KG1 (cell line): Measurements from ENCODE around the gene FAM174A.
"Not testable (repeated sequence)": the region's sequence is repeated elsewhere in the genome, so short reads cannot be mapped to it uniquely, and the experiment has no call there.

ENCODE experiments used
- DNase-seq: peaks from one replicate; lab custom pipeline; 2025; lab: John Stamatoyannopoulos, UW

FAM174A gene

DNA sequence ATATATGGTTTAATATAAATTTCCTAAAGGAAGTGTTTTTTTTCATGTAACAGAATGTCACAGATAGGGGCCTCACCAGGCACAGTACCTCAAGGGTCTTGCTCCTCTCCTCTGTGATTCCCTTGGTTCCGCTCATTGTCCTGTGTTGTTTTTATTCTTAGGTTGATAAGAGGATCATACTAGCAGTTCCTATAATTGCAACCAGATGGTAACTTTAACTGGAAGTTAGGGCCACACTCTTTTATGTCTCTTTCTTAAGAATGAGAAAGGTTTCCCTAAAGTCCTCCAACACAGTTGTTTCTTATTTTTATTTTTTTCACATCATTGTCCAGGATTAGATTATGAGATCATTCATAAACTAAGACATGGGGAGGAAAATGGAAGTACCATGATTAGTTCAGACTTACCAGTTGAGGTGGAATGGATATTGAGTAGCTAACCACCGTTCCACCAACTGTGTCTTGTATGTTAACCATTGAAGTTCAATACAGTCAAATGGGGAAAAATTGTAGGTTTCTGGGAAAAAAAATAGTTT, 41.1 kb downstream of the FAM174A start:
- DNase-seq: no peak

DNA sequence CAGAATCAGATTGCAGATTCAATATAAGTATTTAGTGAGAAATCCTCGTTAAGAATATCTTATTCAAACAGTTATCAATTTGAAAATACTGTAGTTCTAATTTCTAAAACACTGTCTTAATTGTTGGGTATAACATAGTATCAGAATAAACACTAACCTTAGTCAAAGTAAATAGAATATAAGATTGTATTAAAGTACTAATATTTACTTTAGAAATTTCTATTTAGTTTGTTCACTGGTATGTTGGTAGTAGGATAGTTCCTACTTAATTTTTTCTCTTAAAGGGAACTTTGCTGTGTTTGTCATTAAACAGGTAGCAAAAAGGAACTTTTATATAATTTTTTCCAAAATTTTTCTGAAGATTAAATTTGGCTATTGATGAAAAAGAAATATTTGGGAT, 42.3 kb downstream of the FAM174A start:
- DNase-seq: no peak

DNA sequence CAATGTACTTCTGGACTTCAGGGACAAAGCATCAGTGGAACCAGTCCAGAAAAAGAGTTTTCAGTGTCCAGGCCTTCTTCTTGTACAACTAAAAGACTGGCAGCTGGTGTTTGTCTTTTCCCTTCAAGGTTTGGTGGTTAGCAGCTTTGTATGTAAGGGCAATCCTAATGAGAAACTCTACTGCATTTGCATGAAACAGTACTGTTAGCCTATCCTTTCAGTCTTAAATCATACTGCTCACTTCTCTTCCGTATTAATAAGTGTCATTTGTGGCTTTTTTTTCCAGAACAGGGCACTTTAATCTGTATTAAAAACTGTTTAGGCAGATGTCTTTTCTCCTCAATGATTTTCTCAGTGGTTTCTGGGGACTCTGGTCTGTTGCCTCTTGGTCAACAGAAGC, 48.9 kb downstream of the FAM174A start:
- no peak for DNase-seq

DNA sequence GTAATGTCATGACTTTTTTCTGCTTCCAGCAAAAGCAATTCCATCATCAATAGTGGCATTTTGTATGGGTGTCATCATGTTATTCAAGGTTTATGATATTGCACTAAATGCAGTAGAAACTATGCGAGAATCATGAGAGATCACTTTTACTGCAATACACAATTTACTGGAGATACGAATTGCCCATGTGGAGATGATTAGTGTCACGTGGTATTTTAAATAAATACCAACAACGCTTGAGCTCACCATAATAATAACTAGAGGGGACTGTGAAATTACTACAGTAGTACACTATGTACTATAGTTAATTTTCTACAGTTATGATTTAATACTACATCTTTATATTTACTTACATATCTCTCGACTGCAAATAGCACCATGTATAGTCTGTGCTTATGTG, 49.7 kb downstream of the FAM174A start:
- DNase-seq: no peak

DNA sequence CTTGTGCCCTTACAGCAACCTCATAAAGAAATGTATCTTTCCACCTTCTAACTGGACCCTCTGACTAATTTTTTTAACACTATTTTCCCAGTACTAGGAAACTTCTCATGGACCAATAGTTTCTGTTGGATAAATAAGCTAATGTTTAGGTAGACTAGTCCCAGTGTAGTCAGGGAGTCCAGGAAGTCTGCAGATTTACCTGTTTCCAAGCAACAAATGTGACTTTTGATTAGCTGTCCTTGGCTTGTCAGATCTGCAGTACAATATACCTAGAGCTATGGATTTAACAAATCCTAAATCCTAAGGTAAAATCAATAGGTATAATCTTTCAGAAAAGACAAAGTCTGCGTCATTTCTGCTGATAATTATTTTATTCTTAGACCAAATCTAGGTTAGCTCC, 55.7 kb downstream of the FAM174A start:
- DNase-seq: no peak

DNA sequence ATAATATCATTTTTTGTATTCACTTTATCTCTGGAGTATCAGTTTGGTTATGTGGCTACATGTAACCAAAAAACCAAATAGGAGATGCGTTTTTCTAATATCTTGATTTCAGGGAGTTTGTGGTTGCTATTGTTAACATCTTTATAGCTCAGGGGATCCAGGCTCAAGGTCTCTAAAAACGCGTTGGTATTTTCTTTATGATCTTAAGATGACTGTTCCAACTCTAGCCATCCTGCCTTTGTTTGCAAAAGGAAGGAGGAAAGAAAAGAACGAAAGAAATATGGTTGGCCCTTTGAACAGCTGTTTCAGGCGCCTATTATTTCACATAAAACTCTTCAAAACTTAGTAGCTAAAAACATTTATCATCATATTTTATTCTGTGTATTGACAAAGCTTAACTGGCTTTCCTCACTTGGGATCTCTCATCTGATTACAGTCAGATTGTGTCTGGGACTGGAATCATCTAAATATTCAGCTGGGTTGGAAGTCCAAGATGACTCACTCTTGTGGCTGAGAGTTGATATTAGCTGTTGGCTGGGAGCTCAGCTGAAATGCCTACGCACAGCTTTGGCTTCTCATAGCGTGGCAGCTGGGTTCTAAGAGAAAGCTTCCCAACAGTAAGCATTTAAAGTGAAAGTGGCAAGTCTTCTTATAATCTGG, 60.1 kb downstream of the FAM174A start:
- no peak for DNase-seq

DNA sequence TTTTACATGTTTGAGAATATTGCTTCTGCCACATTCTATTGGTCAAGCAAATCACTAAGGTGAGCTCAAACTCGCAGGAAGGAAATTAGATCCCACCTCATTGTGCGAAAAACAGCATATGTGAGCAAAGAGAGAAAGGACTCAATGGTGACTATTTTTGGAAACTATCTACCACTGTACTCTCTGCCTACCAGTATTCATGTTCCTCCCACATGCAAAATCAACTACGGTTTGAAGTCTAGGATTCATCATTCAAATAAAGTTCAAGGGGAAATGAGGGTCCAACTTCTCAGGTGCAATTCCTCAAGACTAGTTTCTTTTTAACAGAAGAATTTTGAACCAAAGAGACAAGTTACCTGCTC, 60.6 kb downstream of the FAM174A start:
- DNase-seq: no peak

DNA sequence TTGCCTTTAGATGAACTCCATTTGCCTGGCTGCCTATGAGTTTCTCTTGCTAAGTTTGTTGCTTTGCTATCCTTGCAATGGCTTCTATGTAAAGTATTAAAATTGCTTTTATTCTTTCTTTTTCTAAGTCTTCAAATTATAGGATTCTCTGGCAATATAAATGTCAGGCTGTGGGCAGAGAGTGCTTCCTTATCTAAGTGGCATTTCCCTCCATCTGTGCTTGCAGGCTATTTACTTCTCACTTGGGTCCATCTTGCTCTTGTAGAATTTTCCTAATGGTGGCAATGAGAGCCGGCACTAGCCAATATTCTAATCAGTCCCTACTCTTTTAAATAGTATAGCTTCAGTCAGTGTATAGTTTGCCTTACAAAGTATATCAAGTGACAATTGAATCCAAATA, 63.3 kb downstream of the FAM174A start:
- no peak for DNase-seq

DNA sequence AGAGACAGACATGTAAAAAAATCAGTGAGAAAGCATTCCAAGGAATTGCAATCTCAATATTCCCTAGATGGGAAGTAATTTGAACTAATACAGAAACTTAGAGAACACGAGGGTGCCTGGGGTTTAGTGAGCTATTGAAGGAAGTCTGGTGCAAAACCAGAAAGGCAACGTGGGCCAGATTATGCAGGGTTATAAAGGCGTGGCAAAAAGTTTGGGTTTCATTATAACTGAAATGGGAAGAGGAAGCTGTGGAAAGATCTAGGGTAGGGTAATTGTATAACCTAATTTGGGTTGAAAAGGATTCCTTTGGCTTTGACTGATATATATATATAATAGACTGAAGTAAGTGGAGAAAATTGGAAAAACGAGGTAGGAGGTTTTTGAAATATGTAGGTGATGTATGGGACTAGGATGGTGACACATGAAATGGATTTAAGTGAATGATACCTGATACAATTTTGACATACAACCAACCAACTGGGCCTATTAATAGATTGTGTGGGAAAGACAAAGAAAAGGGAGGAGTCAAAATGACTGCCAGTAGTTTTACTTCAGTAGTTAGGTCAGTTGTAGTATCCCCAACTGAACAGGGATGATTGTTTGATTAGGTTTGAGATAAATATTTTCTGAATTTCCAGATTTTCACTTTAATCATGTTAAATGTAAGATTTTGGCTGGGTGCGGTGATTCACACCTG, 65.3 kb downstream of the FAM174A start:
- no peak for DNase-seq

DNA sequence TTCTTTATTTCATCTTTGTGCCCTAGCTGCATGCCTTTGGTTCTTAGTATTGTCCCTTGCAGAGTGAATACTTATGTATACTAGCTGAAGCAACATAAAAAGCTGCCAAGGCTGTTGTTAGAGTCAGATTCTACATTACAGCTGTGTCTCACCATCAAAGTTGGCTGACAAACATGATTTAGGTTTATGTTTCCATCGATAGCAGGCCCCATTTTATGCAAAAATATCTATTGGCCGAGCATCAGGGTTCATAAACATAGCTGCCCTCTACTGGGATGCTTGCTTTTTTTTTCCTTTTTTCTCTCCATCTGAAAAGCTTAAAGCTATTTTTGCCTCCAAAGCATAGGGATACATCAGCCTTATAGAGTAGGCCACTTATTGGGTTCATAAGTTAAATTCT, 68.0 kb downstream of the FAM174A start:
- no peak for DNase-seq

DNA sequence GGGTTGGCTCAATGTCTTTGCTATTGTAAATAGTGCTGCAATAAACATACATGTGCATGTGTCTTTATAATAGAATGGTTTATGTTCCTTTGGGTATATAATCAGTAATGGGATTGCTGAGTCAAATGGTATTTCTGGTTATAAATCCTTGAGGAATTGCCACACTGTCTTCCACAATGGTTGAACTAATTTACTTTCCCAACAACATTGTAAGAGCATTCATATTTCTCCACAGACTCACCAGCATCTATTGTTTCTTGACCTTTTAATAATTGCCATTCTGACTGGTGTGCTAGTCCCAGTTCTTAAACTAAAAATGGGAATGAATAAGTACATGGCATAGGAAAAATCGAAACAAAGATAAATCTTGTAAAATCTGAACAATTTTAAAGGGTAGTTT, 68.8 kb downstream of the FAM174A start:
- not testable (repeated sequence) for DNase-seq

DNA sequence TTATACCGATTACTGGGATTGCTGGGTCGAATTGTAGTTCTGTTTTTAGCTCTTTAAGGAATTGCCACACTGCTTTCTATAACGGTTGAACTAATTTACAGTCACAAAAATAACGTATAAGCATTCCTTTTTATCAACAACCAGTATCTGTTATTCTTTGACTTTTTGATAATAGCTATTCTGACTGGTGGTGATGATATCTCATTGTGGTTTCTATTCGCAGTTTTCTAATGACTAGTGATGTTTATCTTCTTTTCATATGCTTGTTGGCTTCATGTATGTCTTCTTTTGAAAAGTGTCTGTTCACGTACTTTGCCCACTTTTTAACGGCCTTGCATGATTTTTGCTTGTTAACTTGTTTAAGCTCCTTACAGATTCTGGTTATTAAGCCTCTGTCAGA, 74.4 kb downstream of the FAM174A start:
- no peak for DNase-seq

DNA sequence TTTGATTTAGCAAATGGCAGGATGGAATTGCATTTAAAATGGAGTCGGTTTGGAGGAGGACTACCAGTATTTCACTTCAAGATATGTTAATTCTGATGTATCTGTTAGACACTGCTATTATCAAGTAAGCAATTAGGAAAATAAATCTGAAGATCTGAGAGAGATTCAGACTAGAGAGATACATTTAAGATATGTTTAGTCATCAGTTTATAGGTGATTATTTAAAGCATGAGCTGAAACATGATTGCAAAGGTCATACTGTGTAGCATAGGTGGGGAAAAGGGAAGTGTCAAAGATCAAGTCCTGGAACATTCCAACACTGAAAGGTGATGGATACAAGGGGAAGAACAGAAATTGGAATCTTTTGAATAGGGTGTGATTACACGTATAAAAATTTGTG, 79.1 kb downstream of the FAM174A start:
- DNase-seq: no peak

DNA sequence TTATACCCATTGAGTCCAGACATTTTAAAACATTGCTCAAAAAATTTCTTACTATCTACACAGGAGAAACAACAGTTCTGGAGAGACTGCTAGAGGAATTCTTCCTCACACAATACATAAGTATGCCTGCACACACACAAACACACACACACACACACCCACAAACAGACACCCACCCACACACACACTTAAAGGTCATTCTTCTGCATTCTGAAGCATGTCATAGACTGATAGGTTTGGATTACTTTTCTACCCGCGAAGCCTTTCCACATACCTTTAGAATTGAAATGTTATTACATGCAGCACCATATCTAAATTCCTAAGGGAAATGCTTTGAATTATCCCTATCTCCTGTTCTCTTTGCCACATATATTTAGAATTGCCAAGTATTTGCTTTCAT, 80.2 kb downstream of the FAM174A start:
- DNase-seq: no peak

DNA sequence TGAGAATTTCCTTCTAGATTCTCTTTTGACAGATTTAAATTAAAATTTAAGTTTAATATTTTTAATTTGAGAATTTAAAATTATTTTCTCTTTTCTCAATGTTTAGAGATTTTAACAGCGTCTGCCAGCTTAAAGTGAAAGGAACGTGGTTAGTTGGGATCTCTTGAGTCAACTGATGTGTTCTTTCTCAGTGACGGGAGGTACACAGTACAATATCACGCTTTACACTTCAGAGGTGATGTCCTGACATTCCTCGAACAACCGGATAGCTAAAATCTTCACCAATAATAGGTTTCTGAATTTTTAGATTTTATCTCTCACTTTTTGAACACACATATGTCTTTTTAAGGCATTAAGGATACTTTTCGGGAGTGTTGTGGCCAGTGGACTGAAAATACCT, 81.1 kb downstream of the FAM174A start:
- no peak for DNase-seq

DNA sequence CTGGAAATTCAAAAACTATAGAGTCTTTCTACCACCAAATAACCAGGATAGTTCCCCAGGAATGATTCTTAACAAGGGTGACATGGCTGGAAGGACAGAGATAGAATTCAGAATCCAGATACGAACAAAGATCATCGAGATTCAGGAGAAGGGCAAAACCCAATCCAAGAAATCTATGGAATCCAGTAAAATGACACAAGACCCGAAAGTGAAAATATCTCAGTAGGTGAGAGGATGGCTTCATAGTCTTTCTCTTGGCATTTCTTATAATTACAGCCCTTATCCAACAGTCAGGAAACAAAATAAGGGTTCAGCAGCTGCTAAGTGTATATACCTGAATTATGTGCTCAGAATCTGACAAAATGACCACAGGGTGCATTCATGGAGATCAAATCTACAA, 81.8 kb downstream of the FAM174A start:
- DNase-seq: no peak

DNA sequence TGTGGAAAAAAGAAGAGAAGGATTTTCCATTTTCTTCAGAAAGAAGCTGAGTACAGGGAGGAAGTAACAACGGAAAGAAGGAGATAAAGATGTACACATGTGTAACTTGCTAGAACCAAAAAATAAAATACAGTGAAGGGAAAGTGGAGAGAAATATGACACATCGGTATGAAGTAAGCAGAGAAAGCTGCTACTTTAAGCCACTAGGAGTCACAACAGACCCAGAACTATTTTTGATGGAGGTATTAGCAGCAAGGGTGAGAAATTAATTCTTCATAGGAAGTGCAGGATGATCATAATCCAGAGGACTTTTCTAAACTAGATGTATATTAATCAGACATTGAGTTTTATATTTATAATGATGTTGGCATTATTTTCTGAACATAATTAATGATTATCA, 88.5 kb downstream of the FAM174A start:
- no peak for DNase-seq

DNA sequence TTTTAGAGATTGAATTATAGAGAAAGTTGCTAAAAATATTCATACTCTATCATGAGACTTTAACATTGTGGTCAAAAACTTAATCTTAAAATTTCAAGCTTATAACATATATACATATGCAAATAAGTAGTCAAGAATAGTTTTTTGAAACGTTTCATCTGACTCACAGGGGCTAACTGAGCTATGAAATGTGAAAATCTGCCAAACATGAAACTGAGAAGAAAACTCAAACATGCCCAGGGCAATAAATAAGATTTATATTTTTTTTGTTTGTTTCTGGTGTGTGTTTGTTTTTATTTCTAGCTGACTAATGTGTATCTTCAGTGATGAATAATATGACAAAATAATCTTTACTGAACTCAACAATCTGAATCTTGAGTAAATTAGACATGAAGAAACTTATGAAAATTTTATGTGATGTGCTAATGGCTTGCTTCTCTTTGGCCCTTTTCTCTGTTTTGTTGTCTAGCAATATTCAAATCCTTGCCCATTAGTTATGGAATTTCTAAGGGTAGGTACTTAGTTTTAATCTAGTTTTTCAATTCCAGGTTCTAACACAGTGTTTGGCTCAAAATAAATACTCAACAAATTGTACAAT, 99.9 kb downstream of the FAM174A start:
- no peak for DNase-seq
